ENCODE measurements around the gene KATNB1.

DNA sequence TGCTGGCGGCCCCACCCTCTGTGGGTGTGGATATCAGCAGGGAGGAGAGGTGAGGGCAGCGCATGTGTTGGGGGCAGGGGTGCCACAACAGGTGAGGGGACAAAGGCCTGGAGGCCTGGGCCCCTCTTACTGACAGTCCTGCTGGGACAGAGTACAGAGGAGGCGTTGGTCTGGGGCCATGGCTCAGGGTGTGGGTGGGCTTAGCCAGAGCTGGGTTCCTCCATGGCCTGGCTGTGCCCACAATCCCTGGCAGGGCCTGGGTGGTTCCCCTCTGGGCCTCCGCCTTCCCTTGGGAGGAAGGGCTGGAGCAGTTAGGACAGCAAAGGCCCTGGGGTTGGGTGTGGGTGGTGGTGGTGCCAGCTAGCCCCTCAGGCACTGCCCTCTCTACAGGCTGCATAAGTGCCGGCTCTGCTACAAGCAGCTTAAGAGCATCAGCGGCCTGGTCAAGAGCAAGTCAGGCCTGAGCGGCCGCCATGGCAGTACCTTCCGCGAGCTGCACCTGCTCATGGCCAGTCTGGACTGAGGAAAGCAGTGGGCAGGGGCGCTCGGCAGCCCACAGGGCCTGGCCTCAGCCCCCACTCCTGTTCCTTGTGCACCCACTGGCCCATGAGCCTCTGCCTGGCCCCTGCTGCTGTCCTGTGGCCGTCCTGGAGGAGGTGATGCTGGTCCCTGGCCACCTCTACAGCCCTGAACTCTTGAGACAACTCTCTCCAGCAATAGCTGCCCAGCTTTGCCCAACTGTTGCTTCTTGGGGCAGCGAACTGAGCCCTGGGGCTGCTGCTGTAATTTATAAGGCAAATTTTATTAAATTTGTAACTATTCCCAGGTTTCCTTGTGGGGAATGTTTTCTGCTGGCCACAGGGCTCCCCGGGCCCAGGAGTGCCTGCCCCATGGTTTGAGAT lies 21.1 kb downstream of the KATNB1 start:
- TF ChIP-seq, protein P1, sequence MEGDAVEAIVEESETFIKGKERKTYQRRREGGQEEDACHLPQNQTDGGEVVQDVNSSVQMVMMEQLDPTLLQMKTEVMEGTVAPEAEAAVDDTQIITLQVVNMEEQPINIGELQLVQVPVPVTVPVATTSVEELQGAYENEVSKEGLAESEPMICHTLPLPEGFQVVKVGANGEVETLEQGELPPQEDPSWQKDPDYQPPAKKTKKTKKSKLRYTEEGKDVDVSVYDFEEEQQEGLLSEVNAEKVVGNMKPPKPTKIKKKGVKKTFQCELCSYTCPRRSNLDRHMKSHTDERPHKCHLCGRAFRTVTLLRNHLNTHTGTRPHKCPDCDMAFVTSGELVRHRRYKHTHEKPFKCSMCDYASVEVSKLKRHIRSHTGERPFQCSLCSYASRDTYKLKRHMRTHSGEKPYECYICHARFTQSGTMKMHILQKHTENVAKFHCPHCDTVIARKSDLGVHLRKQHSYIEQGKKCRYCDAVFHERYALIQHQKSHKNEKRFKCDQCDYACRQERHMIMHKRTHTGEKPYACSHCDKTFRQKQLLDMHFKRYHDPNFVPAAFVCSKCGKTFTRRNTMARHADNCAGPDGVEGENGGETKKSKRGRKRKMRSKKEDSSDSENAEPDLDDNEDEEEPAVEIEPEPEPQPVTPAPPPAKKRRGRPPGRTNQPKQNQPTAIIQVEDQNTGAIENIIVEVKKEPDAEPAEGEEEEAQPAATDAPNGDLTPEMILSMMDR (IDR thresholded peaks at IDR 0.05; ENCODE audit: poor library complexity, severe bottlenecking), result no peak
- TF ChIP-seq POLR2AphosphoS5 (IDR thresholded peaks at IDR 0.05), result no peak
- no peak for TF ChIP-seq EZH2 (IDR thresholded peaks at IDR 0.05; ENCODE audit: borderline replicate concordance, insufficient read depth, low read length, poor library complexity, severe bottlenecking)
- no peak for TF ChIP-seq RAD21 (conservative IDR thresholded peaks at IDR 0.05)
- TF ChIP-seq EP300 (conservative IDR thresholded peaks at IDR 0.05; ENCODE audit: poor library complexity, severe bottlenecking), result no peak
- no peak for TF ChIP-seq MXI1 (conservative IDR thresholded peaks at IDR 0.05; ENCODE audit: poor library complexity, severe bottlenecking)
- TF ChIP-seq SMC3 (conservative IDR thresholded peaks at IDR 0.05; ENCODE audit: poor library complexity), result no peak
- TF ChIP-seq, protein P2, sequence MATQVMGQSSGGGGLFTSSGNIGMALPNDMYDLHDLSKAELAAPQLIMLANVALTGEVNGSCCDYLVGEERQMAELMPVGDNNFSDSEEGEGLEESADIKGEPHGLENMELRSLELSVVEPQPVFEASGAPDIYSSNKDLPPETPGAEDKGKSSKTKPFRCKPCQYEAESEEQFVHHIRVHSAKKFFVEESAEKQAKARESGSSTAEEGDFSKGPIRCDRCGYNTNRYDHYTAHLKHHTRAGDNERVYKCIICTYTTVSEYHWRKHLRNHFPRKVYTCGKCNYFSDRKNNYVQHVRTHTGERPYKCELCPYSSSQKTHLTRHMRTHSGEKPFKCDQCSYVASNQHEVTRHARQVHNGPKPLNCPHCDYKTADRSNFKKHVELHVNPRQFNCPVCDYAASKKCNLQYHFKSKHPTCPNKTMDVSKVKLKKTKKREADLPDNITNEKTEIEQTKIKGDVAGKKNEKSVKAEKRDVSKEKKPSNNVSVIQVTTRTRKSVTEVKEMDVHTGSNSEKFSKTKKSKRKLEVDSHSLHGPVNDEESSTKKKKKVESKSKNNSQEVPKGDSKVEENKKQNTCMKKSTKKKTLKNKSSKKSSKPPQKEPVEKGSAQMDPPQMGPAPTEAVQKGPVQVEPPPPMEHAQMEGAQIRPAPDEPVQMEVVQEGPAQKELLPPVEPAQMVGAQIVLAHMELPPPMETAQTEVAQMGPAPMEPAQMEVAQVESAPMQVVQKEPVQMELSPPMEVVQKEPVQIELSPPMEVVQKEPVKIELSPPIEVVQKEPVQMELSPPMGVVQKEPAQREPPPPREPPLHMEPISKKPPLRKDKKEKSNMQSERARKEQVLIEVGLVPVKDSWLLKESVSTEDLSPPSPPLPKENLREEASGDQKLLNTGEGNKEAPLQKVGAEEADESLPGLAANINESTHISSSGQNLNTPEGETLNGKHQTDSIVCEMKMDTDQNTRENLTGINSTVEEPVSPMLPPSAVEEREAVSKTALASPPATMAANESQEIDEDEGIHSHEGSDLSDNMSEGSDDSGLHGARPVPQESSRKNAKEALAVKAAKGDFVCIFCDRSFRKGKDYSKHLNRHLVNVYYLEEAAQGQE (IDR thresholded peaks at IDR 0.05; ENCODE audit: borderline replicate concordance), result no peak

Data from neural cell (in vitro differentiated cells).